OCI-LY3 (cell line): ENCODE data around the gene ABI2.

ENCODE experiments used
- EZH2phosphoT487 ChIP-seq: fragments of 200-600 bp; shearing (Covaris generic); IDR thresholded peaks from 2 replicates; pipeline ENCODE4 v1.6.1; 2018; ENCODE audit warnings: antibody characterized with exemption, mixed run types, low read depth
- TF ChIP-seq, protein P1 (sequence below): fragments of 200-600, 300-600 bp; sonication (generic); IDR thresholded peaks from 2 replicates; pipeline ENCODE4 v1.5.1; 2014; ENCODE audit warnings: antibody characterized with exemption, low read length, low read depth

DNA sequence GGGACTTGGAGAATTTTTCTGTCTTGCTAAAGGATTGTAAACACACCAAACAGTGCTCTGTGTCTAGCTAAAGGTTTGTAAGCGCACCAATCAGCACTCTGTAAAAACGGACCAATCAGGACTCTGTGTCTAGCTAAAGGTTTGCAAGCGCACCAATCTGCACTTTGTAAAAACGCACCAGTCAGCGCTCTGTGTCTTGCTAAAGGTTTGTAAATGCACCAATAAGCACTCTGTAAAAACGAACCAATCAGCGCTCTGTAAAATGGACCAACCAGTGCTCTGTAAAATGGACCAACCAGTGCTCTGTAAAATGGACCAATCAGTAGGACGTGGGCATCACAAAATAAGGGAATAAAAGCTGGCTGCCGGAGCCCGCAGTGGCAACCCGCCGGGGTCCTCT, 16.5 kb downstream of the ABI2 start:
- TF ChIP-seq, protein P1, sequence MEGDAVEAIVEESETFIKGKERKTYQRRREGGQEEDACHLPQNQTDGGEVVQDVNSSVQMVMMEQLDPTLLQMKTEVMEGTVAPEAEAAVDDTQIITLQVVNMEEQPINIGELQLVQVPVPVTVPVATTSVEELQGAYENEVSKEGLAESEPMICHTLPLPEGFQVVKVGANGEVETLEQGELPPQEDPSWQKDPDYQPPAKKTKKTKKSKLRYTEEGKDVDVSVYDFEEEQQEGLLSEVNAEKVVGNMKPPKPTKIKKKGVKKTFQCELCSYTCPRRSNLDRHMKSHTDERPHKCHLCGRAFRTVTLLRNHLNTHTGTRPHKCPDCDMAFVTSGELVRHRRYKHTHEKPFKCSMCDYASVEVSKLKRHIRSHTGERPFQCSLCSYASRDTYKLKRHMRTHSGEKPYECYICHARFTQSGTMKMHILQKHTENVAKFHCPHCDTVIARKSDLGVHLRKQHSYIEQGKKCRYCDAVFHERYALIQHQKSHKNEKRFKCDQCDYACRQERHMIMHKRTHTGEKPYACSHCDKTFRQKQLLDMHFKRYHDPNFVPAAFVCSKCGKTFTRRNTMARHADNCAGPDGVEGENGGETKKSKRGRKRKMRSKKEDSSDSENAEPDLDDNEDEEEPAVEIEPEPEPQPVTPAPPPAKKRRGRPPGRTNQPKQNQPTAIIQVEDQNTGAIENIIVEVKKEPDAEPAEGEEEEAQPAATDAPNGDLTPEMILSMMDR = no peak
- no peak for TF ChIP-seq EZH2phosphoT487
